Inflammatory macrophage treated with lipopolysaccharide for 4 hours (primary cell): Measurements from ENCODE around the gene EEFSEC.

Experiments used
- DNase-seq: peaks from one replicate; pipeline ENCODE4 v3.0.0-alpha.2; 2020

EEFSEC gene

DNA sequence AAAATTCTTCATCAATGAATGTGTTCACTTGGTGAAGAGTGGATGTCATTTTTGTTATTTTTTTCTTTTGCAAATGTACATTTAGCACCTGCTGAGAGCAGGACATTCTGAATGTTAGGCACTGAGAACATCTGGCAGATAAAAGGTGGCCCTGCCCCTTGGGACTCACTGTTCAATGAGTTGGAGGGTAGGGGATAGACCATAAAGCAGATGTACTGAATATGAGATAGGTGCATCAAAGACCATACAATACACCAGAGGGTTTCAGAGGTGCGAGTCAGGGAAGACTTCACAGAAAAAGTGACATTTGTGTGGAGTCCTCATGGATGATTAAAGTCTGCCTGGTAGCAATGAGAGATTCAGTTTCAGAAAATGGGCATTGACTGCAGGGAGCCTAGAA, 34.2 kb downstream of the EEFSEC start:
- DNase-seq: no peak

DNA sequence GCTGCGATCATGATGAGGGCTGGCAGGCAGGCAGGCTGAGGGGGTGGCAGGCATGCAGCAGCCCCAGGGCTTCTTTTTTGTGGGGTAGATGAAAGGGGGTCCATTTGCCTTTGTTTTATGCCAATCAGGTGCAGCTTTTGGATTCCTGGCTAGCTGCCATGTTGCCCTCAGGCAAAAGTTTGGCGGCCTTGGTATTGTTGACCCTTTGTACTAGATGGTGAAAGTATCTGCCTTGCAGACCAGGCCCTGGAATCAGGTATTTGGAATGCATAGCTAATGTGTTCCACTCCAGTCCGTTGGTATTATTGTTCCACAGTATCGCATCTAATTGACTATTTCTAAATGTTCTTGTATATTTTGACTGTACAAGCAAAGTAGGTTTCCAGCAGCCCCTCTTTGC, 35.0 kb downstream of the EEFSEC start:
- no peak for DNase-seq

DNA sequence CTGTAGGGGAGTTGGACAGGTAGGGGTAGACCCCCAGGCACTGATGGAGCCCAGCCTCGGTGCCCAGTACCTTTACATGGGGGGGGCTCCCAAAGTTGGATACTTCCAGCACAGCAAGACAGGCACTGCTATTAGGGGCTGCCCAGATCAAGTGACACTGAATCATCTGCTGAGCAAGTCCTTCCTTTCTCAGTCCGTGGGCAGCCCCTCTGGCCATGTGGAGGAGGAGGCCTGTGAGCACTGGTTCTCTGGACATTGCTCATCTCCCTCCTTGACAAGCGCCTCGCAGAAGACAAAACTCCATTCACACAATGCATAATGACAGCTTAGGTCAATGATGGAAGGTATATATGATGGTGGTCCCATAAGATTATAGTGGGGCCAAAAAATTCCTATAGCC, 35.7 kb downstream of the EEFSEC start:
- DNase-seq: peak; percentile 57

DNA sequence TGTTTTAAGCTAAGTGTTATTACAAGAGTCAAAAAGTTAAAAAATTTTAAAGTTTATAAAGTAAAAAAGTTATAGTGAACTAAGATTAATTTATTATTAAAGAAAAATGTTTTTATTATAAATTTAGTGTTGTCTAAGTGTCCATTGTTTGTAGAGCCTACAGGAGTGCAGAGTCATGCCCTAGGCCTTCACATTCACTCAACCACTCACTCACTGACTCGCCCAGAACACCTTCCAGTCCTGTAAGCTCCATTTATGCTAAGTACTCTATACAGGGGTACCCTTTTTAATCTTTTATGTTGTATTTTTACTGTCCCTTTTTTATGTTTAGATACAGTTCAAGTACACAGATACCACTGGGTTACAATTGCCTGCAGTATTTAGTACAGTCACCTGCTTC, 37.2 kb downstream of the EEFSEC start:
- no peak for DNase-seq

DNA sequence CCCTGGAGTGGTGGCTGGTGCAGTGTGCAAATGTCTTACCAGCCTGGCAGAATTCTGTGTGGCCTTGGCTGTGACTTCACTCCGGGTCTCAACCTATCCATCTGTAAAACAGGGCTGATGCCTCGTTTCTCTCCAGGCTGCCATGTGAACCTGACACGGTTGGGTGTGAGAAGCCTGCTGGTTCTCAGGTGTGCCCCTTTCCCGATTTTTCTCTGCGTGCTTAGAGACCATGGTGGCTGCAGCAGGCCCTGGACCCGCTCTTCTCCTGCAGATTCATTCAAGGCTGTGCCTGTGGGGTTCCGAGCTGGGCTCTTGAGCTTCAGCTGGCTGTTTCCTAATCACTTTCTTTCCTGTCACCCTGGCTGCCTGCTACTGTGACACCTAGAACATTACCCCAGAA, 38.9 kb downstream of the EEFSEC start:
- DNase-seq: no peak

DNA sequence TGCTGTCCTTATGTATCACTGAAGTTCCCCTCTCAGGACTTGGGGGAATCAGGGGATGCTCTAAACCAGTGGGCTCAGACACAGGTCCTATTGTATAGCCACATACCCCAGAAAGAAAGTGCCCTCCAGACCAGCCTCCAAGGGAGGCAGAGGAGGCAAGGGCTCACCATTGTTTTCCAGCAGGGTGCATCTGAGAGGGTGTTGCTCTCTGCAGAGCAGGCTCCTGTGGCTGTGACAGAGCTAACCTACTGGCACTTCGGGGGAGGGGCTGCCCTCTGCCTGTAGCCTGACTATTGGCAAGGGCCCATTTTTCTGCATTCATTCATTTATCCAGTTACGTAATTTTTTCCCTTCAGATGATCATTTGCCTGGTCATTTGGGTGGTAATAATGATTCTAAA, 39.9 kb downstream of the EEFSEC start:
- DNase-seq: no peak

DNA sequence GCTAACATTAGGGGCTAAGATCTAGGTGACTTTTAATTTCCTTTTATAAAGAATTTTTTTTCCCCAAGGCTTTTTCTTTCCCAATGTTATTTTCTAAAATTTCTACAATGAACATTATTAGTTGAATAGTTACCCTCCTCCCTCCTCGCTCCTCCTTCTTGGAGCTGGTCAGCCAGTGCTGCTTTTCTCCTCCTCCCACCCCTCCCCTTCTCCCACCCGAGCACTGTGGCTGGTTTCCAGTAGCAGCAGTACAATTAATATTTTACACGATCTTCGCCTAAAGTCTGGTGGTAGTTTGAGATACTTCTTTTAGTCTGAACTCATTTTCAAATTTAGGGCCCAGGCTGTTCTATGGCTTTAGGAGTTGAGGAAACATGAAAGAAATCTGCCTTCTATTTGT, 41.6 kb downstream of the EEFSEC start:
- no peak for DNase-seq

DNA sequence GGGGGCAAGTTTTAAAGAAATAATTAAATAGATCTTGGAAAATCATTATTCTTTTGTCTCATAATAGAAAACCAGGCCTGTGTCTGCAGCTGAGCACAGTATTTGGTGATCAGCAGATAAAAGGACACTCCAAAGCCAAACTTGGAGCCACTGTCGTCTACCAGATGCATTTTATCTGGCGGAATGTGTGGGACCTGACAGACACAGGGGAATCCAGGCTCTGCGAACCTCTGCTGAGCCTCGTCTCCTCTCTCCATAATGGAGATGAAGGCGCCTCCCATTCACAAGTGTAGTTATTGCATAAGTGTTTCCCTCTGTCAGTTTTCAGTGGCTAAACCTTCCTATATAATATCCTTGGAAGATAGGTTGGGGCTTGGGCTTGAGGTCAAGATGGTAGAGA, 42.1 kb downstream of the EEFSEC start:
- DNase-seq: no peak

DNA sequence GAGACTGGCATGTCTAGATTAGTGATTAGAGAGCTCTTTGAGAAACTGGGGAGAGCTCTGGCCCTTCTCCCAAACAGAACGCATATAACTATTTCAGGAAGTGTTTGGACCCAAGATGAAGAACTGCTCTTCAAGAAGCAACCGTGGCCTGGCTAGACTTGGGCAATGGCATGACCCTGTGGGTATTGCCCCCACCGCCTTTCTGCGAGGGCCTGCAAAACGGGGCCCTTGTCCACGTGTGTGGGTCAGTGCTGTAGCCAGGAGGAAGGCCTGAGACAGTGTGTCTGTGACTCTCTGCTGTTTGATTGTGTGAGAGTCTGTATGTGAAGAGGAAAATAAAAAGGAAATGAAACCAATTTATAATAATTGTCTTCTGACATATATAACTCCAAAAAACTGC, 42.5 kb downstream of the EEFSEC start:
- peak; percentile 36 for DNase-seq

DNA sequence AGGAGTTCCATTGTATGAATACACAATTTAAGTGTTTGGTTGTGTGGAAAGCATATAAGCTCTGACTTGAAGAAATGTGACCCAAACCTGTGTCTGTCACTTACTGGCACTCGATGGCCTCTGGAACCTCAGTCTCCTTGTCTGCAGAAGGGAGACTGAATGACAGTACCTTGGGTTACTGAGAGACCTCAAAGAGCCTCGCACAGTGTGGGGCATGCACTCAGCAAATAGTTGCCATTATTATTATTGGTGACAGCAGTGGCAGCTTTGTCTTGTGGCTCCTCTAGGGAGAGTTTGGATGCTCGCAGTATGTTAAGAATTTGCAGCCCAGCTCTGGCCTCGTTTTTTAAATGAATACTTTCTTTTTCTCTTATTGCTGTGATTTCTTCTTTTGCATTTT, 43.4 kb downstream of the EEFSEC start:
- no peak for DNase-seq

DNA sequence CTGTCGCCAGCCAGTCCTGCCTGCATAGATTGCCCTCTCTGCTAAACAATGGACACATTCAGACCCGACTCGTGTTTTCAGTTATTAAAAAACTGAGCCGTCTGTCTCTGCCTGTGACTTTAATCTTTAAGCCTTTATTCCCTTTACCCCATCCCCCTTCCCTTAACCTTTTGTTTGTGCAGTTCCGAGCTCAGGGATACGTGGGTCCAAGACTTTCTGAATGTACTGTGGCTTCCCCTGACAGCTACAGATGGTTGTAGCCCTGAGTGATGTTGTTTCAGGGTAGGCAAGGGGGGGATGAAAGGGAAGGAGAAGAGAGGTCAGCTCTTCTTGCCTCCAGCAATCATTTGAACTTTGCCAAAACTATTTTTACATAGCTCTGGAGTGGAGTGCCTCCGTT, 44.6 kb downstream of the EEFSEC start:
- no peak for DNase-seq

DNA sequence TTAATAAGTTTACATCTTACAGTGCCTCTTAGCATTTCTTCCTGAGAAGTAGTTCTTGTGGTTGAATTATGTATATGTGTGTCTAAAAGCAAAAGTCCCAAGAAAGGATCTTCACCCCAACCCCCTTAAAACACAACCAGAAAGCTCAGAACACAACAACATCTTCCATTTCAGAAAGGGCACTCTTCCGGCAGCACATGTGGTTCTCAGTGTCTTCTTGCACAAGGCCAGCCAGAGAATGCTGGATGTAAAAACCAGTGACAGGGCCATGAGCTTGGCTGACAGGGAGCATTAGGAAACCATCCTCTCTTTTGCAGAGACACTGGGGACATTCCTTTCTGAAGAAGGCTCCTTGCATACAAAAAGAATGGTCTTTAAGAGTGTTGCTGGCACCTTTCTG, 45.0 kb downstream of the EEFSEC start:
- DNase-seq: no peak

DNA sequence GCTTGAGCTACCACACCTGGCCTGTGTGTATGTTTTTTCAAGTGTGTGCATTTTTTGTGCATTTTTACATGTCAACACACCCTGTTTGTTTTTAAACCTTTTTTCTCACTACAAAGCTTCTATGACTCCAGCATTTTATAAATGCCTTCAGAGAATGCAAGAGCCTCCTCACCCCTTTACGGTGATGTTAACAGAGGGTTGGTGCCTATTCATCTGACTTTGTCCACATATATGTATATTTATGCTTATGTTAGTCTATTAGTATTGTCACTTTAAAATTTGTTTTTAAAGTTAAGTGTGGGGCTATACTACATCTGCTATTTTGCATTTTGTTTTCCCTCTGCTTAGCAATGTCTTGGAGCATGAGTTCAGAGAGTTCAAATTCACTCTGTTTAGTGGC, 45.8 kb downstream of the EEFSEC start:
- DNase-seq: no peak

DNA sequence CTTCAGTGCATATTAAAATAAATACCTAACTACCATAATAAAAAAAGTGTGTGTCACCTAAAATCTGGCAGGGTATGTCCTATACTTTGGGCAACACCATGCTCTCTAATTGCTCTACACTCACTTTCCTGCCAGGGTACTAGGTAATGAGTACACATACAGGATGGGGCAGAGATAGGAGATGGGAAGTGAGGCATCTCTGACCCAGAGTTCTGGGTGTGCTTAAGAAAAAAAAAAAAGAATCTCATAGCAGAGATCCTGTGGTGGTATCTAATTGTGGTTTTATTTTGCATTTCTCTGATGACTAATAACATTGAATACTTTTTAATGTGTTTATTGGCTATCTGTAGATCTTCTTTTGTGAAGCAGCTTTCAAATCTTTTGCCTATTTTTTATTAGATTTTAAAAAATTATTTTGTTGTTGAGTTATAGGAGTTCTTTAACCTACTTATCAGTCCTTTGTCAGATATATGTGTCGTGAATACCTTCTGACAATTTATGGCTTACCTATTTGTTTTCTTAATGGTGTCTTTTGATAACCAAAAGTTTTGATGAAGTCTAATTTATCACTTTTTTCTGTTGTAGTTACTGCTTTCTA, 48.0 kb downstream of the EEFSEC start:
- DNase-seq: no peak

DNA sequence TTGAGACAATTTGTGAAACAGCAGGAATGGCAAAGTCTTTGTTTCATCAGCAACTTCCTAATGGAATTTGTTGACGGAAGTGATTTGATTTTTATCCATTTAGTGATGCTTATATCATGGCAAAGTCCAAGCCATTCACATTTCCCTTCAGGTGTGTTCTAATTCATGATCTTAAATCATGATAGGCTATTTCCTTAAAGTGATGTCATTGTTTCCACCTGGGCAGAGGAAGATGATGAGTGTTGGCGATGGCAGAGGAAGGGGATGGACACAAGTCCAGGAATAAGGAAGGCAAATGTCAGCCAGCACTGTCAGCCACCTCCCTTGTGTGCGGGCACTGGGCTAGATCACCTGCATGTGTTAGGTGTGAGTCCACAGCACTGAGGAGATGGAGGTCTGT, 49.9 kb downstream of the EEFSEC start:
- DNase-seq: no peak

DNA sequence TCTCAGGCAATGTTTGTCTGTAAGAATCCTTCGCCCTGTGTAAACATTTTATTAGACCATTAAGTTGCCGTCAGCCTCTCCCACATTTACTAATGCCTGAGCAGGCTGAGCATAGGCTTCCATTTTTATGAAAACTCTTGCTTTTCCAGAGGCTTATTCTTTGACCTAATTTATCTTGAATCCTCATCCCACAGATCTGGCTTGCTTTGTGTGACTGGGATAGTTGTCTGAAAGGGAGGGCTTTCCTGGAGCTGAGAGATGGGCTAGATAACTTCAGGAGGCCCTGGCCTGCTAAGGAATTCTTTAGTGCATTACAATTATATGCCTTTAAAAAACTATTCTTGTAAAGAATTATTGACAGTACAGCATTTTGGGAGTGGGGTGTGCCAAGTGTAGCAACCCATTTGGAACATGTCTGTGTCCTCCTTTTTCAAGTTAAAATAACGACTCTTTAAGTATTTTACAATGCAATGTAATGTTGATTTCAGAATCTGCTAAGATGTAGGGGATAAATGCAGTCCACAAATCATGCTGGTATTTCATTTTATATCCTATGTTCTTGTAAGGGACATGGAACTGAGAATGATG, 52.4 kb downstream of the EEFSEC start:
- DNase-seq: no peak

DNA sequence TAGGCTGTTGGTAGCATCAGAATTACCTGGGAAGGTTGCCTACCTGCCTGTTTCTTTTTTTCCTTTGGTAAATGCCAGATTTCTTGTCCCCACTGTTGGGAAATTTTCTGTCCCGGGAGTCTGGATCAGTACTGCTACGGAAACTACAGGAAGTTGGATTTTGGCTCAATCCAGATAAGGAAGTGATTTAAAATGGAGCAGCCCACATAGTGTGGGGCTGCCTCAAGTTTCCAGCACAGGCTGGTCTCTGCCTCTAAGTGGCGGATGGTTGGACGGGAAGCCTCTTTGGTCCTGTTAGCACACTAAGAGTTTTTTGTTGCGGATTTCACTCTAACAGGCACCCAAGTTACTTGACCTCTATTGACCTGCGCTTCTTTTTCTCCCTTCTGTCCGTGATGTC, 54.7 kb downstream of the EEFSEC start:
- no peak for DNase-seq

DNA sequence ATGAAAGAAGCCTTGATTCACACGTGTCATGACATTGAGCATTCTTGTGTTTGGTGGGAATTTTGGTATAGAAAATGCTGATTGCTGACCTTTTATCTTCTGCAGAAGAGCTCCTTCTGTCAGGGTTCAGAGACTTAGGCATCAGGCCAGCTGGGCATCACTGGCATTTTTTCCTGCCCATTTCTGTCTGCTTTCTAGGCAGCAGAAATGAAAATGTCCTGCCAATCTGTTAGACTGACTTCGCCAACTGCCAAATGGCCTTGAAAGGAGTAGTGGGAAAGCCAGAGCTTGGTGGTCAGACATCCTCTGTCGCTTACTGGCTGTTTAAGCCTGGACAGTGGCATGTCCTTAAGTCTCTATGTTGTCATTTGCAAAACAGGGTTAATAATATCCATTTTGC, 57.4 kb downstream of the EEFSEC start:
- DNase-seq: no peak

DNA sequence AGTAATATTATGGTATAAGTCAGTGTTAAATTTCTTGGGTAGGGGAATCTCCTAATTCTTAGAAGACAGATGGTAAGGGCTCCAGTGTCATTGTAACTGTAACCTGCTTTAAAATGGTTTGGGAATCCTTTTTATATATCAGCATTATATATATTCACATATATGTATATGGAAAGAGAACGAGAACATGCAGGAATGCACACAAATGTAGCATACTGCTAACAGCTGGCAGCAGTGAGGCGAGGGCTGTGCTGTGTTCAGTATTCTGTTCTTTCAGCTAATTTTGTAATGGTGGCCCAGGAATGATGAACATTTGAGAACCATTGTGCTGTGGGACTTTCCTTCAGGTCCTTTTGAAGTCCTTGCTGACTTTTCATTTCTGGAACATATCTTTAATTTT, 60.8 kb downstream of the EEFSEC start:
- no peak for DNase-seq

DNA sequence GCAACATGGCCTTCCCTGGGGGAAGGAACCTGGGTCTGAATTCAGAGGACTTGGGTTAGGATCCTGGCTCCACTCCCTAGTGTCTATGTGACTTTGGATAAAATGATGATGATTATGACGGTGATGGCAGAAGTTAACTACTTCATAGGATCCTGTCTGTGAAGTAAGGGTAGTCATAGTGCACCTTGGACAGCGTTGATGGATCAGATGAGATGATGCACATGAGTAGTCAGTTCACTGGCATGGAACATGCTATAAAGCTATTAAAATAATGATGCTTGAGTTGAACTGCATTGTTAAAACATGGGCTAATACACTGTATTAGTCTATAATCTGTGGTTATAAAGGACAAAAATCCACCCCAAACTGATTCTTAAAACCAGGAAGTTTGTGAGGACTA, 62.0 kb downstream of the EEFSEC start:
- no peak for DNase-seq

DNA sequence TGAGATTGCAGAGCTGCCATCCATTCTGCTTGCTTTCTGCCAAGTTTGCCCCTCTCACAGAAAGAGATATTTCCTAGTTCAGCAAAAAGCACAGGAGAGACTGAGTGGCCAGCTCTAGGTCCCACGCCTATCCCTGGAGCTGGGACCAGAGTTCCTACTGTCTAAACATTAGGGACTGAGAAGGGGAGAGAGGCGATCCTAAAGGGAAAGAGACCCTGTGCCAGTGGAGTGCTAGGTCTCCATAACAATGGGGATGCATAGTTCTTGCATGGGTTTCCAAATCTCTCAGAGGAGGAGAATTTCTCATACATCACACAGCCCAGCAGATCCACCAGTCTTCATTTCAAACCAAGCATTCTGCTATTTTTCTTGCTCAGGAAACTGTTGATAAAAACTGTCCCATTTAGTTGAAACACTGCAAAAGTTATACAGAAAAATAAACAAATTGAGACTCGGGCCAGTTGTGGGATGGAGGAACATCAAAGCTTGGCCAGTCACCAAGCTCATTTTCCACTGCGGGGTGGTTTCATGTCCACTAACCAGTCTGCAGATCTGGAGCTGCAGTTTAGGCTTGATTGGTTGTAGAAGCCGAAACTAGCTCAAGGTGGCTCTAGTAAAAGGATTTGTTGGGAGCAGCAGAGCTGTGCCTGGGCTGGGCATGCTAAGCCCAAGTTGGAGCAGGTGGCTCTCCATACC, 62.7 kb downstream of the EEFSEC start:
- DNase-seq: no peak

DNA sequence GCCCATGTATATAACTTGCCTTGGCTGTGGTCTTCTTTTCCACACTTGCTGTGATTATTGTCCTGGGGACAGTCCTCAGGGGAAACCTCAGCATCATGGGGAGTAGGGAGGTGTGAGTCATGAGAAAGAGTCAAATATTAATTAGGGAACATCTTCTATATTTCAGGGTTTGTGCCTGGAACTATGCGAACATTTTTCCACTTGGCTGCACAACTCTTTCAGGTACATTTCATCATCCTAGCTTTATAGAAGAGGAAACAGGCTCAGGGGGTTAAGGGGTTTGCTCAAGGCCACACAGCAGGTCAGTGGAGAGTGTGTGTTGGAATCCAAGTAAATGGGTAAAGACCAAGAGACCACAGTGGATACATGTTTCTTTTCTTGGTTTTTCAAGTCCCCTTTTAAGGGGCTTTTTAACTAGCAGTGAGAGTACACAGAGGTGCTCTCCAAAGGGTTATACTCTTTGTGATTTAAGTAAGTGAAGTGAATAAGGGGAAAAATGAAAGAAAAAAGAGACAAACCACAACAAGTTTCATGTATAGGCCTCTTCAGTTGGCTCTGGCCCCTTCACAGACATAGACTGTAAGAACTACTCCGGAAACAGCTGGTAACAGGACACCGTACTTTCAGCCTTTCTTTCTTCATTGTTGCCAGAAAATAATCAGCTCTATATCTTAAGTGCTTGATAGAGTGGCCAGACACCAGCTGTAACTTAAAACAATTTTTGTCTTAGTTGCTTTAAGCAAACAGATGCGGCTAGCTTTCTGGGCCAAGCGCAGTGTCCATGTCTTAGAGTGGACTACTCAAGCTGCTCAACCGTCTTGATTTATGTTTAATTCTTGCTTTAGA, 64.6 kb downstream of the EEFSEC start:
- no peak for DNase-seq

DNA sequence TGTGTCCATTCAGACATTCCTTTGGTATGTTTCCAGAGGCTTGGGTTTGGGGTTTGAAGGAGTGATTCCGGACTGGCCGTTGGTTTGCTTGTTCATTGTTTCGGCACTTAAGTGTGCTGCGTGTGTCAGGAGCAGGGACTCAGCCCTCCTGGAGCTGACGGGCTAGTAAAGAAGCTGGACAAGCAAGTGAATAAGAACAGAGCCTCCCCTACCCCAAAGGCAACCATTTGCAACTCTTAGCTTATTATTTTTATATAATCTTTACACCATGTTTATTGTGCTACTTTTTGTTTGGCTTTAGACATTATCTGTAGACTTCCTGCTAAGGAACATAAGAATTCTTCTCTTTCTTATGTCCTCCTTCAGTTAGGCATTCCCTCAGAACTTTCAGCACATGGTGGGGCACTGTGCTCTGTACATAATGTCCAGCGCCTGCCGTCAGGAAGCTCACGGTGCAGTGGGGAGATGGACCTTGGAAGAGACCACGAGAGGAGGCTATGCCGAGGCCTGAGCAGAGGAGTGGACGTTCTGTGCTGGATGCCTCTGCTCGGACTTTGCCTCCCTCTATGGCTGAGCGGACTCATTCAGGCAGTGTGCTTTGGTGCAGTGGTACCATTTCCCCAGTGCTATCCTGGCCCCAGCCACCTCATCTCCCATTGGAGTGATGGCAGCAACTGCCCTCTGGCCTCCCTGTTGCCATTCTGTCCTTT, 65.4 kb downstream of the EEFSEC start:
- DNase-seq: no peak
